Right lobe of liver (tissue), 6 donors: ENCODE results near the gene CHRNB2. TPM values are rescaled to one million over a fixed set of nuclear protein-coding genes. Genes with fewer than 3 reads are reported as not detected.

Experiments used
- ATAC-seq, 4 donors: fragments of 200-7000 bp; cut with Tn5 transposase; one replicate each; pipeline ENCODE4 v1.9.1; 2020; ENCODE audit warnings: mild to moderate bottlenecking in 4 of 4, moderate library complexity in 4 of 4
- DNase-seq, 3 donors: peaks; one replicate each; pipeline ENCODE4 v3.0.0-alpha.2; 2020
- H3K27ac ChIP-seq, 3 donors: fragments of 200-600 bp; one replicate each; pipeline ENCODE4 v1.8.0; 2022
- H3K27me3 ChIP-seq, 2 donors: fragments of 200-600 bp; one replicate each; pipeline ENCODE4 v1.8.0; 2022
- H3K36me3 ChIP-seq, 4 donors: fragments of 200-600 bp; sonication (generic) in 1 of 4; one replicate each; pipeline versions ENCODE4 v1.5.1 to v1.8.0; 2017 to 2022; ENCODE audit warnings: control low read depth in 1 of 4
- H3K4me1 ChIP-seq, 4 donors: fragments of 200-600 bp; sonication (generic) in 1 of 4; one replicate each; pipeline versions ENCODE4 v1.5.1 to v1.8.0; 2017 to 2022; ENCODE audit warnings: control low read depth in 1 of 4
- H3K4me3 ChIP-seq, 3 donors: fragments of 200-600 bp; one replicate each; pipeline ENCODE4 v1.8.0; 2022
- H3K9me3 ChIP-seq, 4 donors: fragments of 200-600 bp; sonication (generic) in 1 of 4; one replicate each; pipeline versions ENCODE4 v1.5.1 to v1.8.0; 2017 to 2022; ENCODE audit warnings: control low read depth in 1 of 4
- CTCF ChIP-seq, 4 donors: fragments of 200-600 bp in 3 of 4; fragments of 450-650 bp in 1 of 4; IDR thresholded peaks; one replicate each; pipeline versions ENCODE4 v1.5.1 to v1.8.0; 2016 to 2022; ENCODE audit warnings: antibody characterized with exemption in 4 of 4, mild to moderate bottlenecking in 2 of 4
- POLR2A ChIP-seq: fragments of 450-650 bp; IDR thresholded peaks from one replicate; pipeline ENCODE4 v1.6.1; 2017; ENCODE audit warnings: antibody characterized with exemption, mild to moderate bottlenecking
- WGBS: methylation state at CpG from one replicate; pipeline ENCODE4 v1.1.6; 2018; ENCODE audit warnings: low coverage, low lambda C conversion rate; ENCODE audit not compliant: insufficient coverage; ENCODE audit errors: missing lambda C conversion rate; 5-methylcytosine and 5-hydroxymethylcytosine counted together
- intact Hi-C, 2 donors: fragments of 100-400 bp; cut with DNase I; formaldehyde crosslinking; loops; one replicate each; pipeline versions ENCODE4 v1.11.2 to v1.14.1; 2022
- total RNA-seq, 6 experiments: library from RNA; depleted of rRNA in 2 of 6; stranded (reverse); fragments of >200 nt in 2 of 6; fragmentation: NEBNext Ultra II Directional in 3 of 6; extraction: Animal tissue kit (Norgen Biotek cat#: 25700) in 3 of 6; gene quantifications; one replicate each; pipeline versions ENCODE4 v1.1.0 to v1.2.4, GENCODE V29; 2016 to 2023
- donor health status: DM: no; HTN: yes; CAD: no.
- donor health status: DM: no; HTN: no; CAD: no.
- donor health status: DM: no; HTN: no; CAD: no.
- donor health status: DM: no; HTN: yes; CAD: no.
- donor health status: DM: no; HTN: yes; CAD: no.

The CHRNB2 gene
- total RNA-seq, 6 experiments from 2014 or later = 0.07 TPM; not detected in 5

- H3K27ac ChIP-seq = peak overlapping the region; percentile 80 to 88 (median 83)
- intact Hi-C loops = loop anchor here in 1 of 2 donors (10.0 kb wide), 3 partner anchors 85 to 325 kb away; no protein-coding TSS in a partner anchor
- ATAC-seq (peak; percentile 68 to 81 (median 78)), DNase-seq (peak; percentile 86 to 90 (median 87))
- WGBS = 4% methylated on average over 13 of the region's 13 CpGs
- peaks cover 0 to 13% (median 3%) of the 10 kb centered on the region in 4 donors for H3K4me1 ChIP-seq
- H3K27me3 ChIP-seq = no peaks in the 10 kb centered on the region
- H3K36me3 ChIP-seq = peaks cover 0 to 12% (median 9%) of the 10 kb centered on the region in 4 donors
- peak overlapping the region; percentile 52 to 97 (median 81) for H3K4me3 ChIP-seq
- TF ChIP-seq CTCF (IDR thresholded peaks at IDR 0.05) (peak; percentile 96), POLR2A (no peak)
- H3K9me3 ChIP-seq = no peaks in the 10 kb centered on the region
Measured at GRCh38 chr1:154559466-154560044, 8.0 kb upstream of the CHRNB2 start.

- intact Hi-C loops = loop anchor here in 1 of 2 donors (10.0 kb wide), 2 partner anchors 189 to 319 kb away; no protein-coding TSS in a partner anchor
- ATAC-seq = no peak
Measured at GRCh38 chr1:154565876-154566275, 1.7 kb upstream of the CHRNB2 start.

DNA sequence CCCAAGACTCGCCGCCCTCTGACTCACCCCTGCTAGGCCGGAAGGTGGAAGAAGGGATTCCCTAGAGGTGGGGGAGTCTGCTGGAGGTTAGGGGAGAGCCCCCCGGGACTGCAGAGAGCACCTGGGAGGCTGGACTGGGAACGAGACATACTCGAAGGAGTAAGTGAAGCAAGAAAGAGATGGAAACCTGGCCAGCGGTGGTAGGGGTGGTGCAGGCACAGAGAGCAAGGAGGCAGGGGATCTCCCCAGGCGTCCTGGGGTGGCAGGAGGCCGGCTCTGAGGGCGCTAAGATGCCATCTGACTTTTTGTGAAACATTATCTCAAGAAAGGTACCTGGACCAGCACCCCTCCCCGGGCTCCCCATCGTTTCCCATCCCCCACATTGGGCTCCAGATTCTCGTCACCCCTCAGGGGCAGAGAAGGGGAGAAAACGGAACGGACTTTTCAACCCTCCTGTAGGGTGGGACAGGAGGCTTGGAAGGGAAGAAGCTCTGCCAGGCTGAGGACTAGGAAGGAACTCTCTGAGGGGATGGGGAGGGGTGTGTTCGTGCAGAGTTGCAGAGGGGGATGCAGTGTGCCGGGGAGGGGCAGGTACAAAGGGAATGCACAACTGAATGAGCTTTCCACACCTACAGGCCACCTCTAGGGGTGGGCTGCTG, 708 bp downstream of the CHRNB2 start:
- H3K36me3 ChIP-seq = no peaks in the 10 kb centered on the region
- peaks cover 0 to 6% (median 0%) of the 10 kb centered on the region in 4 donors for H3K4me1 ChIP-seq
- intact Hi-C loops = loop anchor here in 1 of 2 donors (10.0 kb wide), 2 partner anchors 187 to 317 kb away; no protein-coding TSS in a partner anchor
- H3K9me3 ChIP-seq = no peaks in the 10 kb centered on the region
- no peak overlapping the region for H3K4me3 ChIP-seq
- WGBS = 25% methylated on average over 14 of the region's 17 CpGs
- TF ChIP-seq CTCF (IDR thresholded peaks at IDR 0.05) (peak in 1 of 4 donors; percentile 1), POLR2A (no peak)
- no peak overlapping the region for H3K27ac ChIP-seq
- DNase-seq = no peak
- ATAC-seq = no peak
- no peaks in the 10 kb centered on the region for H3K27me3 ChIP-seq

More at GRCh38 chr1:154565876-154566275, 1.7 kb upstream of the CHRNB2 start:
- no peak for TF ChIP-seq POLR2A
- TF ChIP-seq CTCF (IDR thresholded peaks at IDR 0.05) = no peak
- Histone ChIP-seq H3K27ac (no peak overlapping the region), H3K4me1 (peaks cover 0 to 6% (median 0%) of the 10 kb centered on the region in 4 donors), H3K36me3 (no peaks in the 10 kb centered on the region), H3K27me3 (no peaks in the 10 kb centered on the region), H3K4me3 (no peak overlapping the region), H3K9me3 (no peaks in the 10 kb centered on the region)
- DNase-seq = no peak
- WGBS = 72% methylated on average over 6 of the region's 6 CpGs

DNA sequence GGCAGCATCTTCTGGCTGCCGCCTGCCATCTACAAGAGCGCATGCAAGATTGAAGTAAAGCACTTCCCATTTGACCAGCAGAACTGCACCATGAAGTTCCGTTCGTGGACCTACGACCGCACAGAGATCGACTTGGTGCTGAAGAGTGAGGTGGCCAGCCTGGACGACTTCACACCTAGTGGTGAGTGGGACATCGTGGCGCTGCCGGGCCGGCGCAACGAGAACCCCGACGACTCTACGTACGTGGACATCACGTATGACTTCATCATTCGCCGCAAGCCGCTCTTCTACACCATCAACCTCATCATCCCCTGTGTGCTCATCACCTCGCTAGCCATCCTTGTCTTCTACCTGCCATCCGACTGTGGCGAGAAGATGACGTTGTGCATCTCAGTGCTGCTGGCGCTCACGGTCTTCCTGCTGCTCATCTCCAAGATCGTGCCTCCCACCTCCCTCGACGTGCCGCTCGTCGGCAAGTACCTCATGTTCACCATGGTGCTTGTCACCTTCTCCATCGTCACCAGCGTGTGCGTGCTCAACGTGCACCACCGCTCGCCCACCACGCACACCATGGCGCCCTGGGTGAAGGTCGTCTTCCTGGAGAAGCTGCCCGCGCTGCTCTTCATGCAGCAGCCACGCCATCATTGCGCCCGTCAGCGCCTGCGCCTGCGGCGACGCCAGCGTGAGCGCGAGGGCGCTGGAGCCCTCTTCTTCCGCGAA, 3.8 kb downstream of the CHRNB2 start:
- no peak overlapping the region for H3K4me3 ChIP-seq
- 96% methylated on average over 16 of the region's 59 CpGs for WGBS
- no peaks in the 10 kb centered on the region for H3K27me3 ChIP-seq
- no peaks in the 10 kb centered on the region for H3K9me3 ChIP-seq
- ATAC-seq = no peak
- TF ChIP-seq POLR2A (no peak), CTCF (IDR thresholded peaks at IDR 0.05) (no peak)
- intact Hi-C loops = loop anchor here in 1 of 2 donors (10.0 kb wide), 1 partner anchor 323 kb away; no protein-coding TSS in a partner anchor
- no peaks in the 10 kb centered on the region for H3K36me3 ChIP-seq
- DNase-seq = no peak
- peaks cover 0 to 6% (median 0%) of the 10 kb centered on the region in 4 donors for H3K4me1 ChIP-seq
- H3K27ac ChIP-seq = no peak overlapping the region
